Vagina (tissue), 2 donors: ENCODE measurements around the gene ARMC5. TPM values are rescaled to one million over a fixed set of nuclear protein-coding genes. Genes with fewer than 3 reads are reported as not detected.
"Not testable (repeated sequence)": the region's sequence is repeated elsewhere in the genome, so short reads cannot be mapped to it uniquely, and the experiment has no call there.

ENCODE experiments used
- DNase-seq, 2 donors: peaks; one replicate each; pipeline ENCODE4 v3.0.0-alpha.2; 2017; ENCODE audit errors: extremely low spot score in 2 of 2
- H3K27ac ChIP-seq: fragments of 200-600 bp; sonication (generic); one replicate; pipeline ENCODE4 v1.5.1; 2019
- H3K27me3 ChIP-seq: fragments of 200-600 bp; sonication (generic); one replicate; pipeline ENCODE4 v1.5.1; 2019
- H3K36me3 ChIP-seq, 2 donors: fragments of 200-600 bp; sonication (generic); one replicate each; pipeline ENCODE4 v1.5.1; 2017 to 2019
- H3K4me1 ChIP-seq: fragments of 200-600 bp; sonication (generic); one replicate; pipeline ENCODE4 v1.5.1; 2019
- H3K4me3 ChIP-seq, 2 donors: fragments of 200-600 bp; sonication (generic); 1 replicate in 1 of 2; 2 replicates in 1 of 2; pipeline ENCODE4 v1.5.1; 2016 to 2019
- H3K9me3 ChIP-seq: fragments of 200-600 bp; sonication (generic); one replicate; pipeline ENCODE4 v1.5.1; 2019
- CTCF ChIP-seq, 3 experiments: fragments of 450-650 bp in 2 of 3; fragments of 200-600 bp in 1 of 3; sonication (generic) in 1 of 3; IDR thresholded peaks; one replicate each; pipeline ENCODE4 v1.5.1; 2017 to 2019; ENCODE audit warnings: antibody characterized with exemption in 3 of 3, mild to moderate bottlenecking in 2 of 3, moderate library complexity in 2 of 3
- POLR2A ChIP-seq, 2 donors: fragments of 450-650 bp; IDR thresholded peaks; one replicate each; pipeline ENCODE4 v1.6.1; 2017; ENCODE audit warnings: antibody characterized with exemption in 2 of 2, mild to moderate bottlenecking in 2 of 2, moderate library complexity in 2 of 2
- POLR2AphosphoS5 ChIP-seq, 2 donors: sonication (generic); formaldehyde crosslinking; IDR thresholded peaks; one replicate each; pipeline ENCODE4 v1.9.0; 2017; ENCODE audit warnings: antibody characterized with exemption in 2 of 2, mild to moderate bottlenecking in 2 of 2, low read depth in 1 of 2; ENCODE audit not compliant: insufficient read depth in 1 of 2
- intact Hi-C: fragments of 100-400 bp; cut with DNase I; formaldehyde crosslinking; loops from one replicate; pipeline ENCODE4 v1.15.1; 2023
- total RNA-seq: library from RNA; depleted of rRNA; stranded (reverse); fragments of >200 nt; gene quantifications from one replicate; pipeline ENCODE4 v1.2.3, GENCODE V29; 2016

Gene ARMC5
- total RNA-seq, 1 donor from 2014 or later = 11.3 TPM

GRCh38 chr16:31435341-31436220 is 23.7 kb upstream of the ARMC5 start:
- TF ChIP-seq POLR2AphosphoS5 (IDR thresholded peaks at IDR 0.05; ENCODE audit: insufficient read depth in 1 of 2, low read depth in 1 of 2) (no peak), CTCF (IDR thresholded peaks at IDR 0.05) (no peak), POLR2A (IDR thresholded peaks at IDR 0.05) (no peak)
- no peaks in the 10 kb centered on the region for H3K27me3 ChIP-seq
- no peak overlapping the region for H3K4me3 ChIP-seq
- no peaks in the 10 kb centered on the region for H3K36me3 ChIP-seq
- no peak overlapping the region for H3K27ac ChIP-seq
- no peak for DNase-seq
- intact Hi-C loops = no loop called here
- H3K4me1 ChIP-seq = no peaks in the 10 kb centered on the region
- H3K9me3 ChIP-seq = no peaks in the 10 kb centered on the region

GRCh38 chr16:31436221-31437045 is 22.9 kb upstream of the ARMC5 start:
- no peaks in the 10 kb centered on the region for H3K36me3 ChIP-seq
- no peaks in the 10 kb centered on the region for H3K9me3 ChIP-seq
- intact Hi-C loops = no loop called here
- no peaks in the 10 kb centered on the region for H3K4me1 ChIP-seq
- no peaks in the 10 kb centered on the region for H3K27me3 ChIP-seq
- DNase-seq = no peak
- no peak overlapping the region for H3K4me3 ChIP-seq
- TF ChIP-seq POLR2AphosphoS5 (IDR thresholded peaks at IDR 0.05; ENCODE audit: insufficient read depth in 1 of 2, low read depth in 1 of 2) (no peak), POLR2A (IDR thresholded peaks at IDR 0.05) (no peak), CTCF (IDR thresholded peaks at IDR 0.05) (no peak)
- H3K27ac ChIP-seq = no peak overlapping the region

- no peaks in the 10 kb centered on the region for H3K4me1 ChIP-seq
- TF ChIP-seq POLR2AphosphoS5 (IDR thresholded peaks at IDR 0.05; ENCODE audit: insufficient read depth in 1 of 2, low read depth in 1 of 2) (no peak), POLR2A (IDR thresholded peaks at IDR 0.05) (no peak), CTCF (IDR thresholded peaks at IDR 0.05) (no peak)
- no peak overlapping the region for H3K27ac ChIP-seq
- no peak for DNase-seq
- no peaks in the 10 kb centered on the region for H3K36me3 ChIP-seq
- no peaks in the 10 kb centered on the region for H3K9me3 ChIP-seq
- H3K4me3 ChIP-seq = no peak overlapping the region
- intact Hi-C loops = no loop called here
- no peaks in the 10 kb centered on the region for H3K27me3 ChIP-seq
Observed at GRCh38 chr16:31438414-31438813, 20.9 kb upstream of the ARMC5 start.

GRCh38 chr16:31439023-31439422 is 20.3 kb upstream of the ARMC5 start:
- H3K27ac ChIP-seq, H3K4me3 ChIP-seq, H3K27me3 ChIP-seq, H3K9me3 ChIP-seq, intact Hi-C loops, H3K36me3 ChIP-seq, DNase-seq, H3K4me1 ChIP-seq: not testable (repeated sequence)

GRCh38 chr16:31439519-31439918 is 19.8 kb upstream of the ARMC5 start:
- H3K27ac ChIP-seq = no peak overlapping the region
- intact Hi-C loops = no loop called here

More at GRCh38 chr16:31439519-31439918, 19.8 kb upstream of the ARMC5 start:
- DNase-seq = no peak
- Histone ChIP-seq H3K9me3 (no peaks in the 10 kb centered on the region), H3K27me3 (no peaks in the 10 kb centered on the region), H3K4me3 (no peak overlapping the region), H3K36me3 (no peaks in the 10 kb centered on the region), H3K4me1 (no peaks in the 10 kb centered on the region)
- TF ChIP-seq CTCF (IDR thresholded peaks at IDR 0.05) = no peak
- no peak for TF ChIP-seq POLR2A (IDR thresholded peaks at IDR 0.05)
- no peak for TF ChIP-seq POLR2AphosphoS5 (IDR thresholded peaks at IDR 0.05; ENCODE audit: insufficient read depth in 1 of 2, low read depth in 1 of 2)
